ENCODE measurements around the gene LAMA3.

GRCh38 chr18:23714576-23714975 is 25.3 kb downstream of the LAMA3 start:
- TF ChIP-seq MXI1 (conservative IDR thresholded peaks at IDR 0.05; ENCODE audit: poor library complexity, severe bottlenecking) (no peak), CTCF (IDR thresholded peaks at IDR 0.05; ENCODE audit: poor library complexity, severe bottlenecking) (no peak), TAF1 (IDR thresholded peaks at IDR 0.05; ENCODE audit: low read depth) (no peak)
